Epidermal melanocyte (primary cell): Measurements from ENCODE around the gene RALB.
A peak's percentile ranks its signal among the peaks of the same experiment; 100 is the strongest.

ENCODE experiments used
- DNase-seq: peaks from one replicate; pipeline ENCODE4 v3.0.0; 2011; ENCODE audit warnings: low spot score; ENCODE audit not compliant: insufficient read length

The RALB gene, protein sequence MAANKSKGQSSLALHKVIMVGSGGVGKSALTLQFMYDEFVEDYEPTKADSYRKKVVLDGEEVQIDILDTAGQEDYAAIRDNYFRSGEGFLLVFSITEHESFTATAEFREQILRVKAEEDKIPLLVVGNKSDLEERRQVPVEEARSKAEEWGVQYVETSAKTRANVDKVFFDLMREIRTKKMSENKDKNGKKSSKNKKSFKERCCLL

GRCh38 chr2:120252225-120253020, at the start of gene RALB:
TSS of gene RALB (plus strand) at chr2:120252852. CDS start at chr2:120278665, 25,813 bp downstream.
- DNase-seq = peak; percentile 97

DNA sequence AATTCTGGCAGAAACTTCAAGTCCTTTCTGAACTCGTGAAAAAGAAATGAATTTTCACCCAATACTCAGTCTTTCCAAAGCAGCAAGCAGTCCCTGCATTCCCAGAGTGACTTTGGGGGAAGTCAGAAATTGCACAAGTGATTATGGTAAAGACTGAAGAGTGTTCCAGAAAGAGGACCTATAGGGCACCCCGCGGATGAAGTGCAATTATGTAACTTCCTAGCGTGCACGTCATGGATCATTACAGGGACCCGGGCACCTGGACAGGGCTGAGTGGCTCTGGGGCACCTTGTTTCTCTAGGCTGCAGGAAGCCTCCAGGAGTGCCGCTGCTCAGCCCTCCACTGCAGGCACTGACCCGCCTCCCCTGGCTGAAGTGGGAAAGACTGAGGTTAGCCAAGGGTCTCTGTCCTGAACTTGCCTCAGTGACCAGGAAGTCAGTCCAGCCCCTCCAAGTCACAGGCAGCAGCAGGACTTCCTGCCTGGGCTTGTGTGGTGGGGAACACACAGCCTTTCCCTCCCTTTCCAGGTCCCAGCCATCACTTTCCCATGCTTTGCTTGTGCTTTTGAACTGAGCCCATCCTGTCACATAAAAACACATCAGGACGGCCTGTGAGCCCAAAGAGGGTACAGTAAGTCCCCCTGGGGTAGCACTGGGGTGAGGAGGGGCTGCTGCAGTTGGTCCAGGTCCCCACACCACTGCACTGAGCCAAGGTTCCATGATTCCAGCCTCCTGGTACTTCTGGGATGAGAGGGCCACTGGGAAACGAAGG, 49.2 kb upstream of the RALB start:
- DNase-seq = no peak

GRCh38 chr2:120204022-120204405, 48.6 kb upstream of the RALB start:
- no peak for DNase-seq

GRCh38 chr2:120204417-120204816, 48.2 kb upstream of the RALB start:
- no peak for DNase-seq

GRCh38 chr2:120204945-120205670, 47.5 kb upstream of the RALB start:
- DNase-seq = no peak

- DNase-seq = no peak
These were observed 46.5 kb upstream of the RALB start for GRCh38 chr2:120206022-120206581.

DNA sequence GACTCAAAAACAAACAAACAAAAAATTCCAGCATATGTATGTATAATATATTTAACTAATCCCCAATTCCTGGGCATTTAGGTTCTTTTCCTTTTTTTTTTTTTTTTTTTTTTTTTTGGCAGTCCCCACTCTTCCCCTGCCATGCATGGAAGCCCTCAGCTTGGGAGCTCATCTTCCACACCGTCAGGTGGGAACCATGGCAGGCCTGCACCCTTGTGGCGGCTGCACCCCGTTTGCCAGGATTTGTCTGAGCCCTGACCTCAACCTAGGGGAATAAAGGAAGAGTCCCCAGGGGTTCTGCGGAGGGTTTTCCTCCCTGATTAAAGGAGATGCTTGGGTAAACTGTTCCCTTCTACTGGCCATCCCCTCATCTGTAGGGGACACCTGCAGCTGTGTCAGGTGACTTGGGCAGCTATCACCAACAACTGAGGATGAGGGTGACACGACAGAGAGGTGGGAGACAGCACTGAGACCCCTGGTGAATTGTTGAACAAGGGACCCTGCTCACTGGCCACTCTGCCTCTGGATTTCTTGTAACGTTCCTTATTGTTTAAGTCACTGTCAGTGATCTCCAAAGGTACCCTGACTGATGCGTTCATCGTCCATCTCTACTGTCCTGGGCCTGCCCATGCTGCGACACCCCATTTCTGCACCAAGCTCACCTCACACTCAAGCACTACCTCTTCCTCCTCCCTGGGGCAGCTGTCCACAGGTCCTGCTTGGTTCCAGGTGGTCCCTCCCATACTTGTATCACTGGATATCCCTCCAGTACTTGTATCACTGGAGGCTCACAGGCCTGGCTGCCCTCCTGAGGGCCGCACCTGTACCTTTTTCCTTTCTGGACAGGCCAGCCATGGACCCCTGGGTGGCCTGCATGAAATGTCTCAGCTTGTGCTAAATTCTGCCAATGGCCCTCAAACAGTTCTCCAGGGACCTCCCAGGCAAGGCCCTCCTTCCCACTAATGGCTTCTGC, 44.0 kb upstream of the RALB start:
- DNase-seq = no peak

- no peak for DNase-seq
These were observed 43.0 kb upstream of the RALB start for GRCh38 chr2:120209427-120210269.

DNA sequence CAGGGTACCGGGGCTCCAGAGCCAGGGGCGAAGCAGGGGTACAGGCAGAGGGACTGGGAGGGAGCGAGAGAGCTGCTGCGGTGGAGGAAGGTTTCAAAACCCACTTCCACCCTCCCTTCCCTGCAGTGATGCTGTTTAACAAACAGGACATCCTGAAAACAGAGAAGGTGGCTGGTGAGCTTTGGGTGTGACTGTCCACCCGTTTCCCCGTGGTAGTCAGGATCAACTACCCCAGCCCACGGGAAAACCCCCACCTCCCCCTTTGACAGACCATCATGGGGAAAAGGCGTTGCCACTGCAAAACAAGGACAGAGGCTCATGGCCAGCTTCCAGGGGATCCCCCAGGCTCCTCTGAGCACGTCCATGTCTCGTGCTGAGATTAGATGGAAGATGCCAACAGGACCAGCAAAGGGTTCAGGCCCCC, 42.4 kb upstream of the RALB start:
- DNase-seq = no peak

DNA sequence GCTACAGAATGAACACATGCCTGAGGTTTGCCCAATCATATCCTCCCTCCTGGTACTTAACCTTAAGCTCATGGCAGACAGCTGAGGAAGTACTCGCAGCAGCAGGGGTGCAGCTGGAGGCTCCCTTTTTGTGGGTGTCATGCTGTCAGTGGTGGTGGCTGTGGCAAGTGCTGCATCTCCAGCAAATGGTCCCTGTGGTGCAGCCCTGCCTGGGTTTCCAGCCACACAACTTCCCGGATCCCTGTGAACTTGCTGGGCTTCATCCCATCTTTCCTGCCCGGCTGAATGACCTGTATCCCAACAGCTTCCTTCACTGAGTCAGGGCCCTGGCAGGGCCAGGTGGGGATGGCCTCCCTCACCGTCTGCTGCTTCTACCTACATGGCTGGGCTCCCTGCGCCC, 34.5 kb upstream of the RALB start:
- DNase-seq = no peak

DNA sequence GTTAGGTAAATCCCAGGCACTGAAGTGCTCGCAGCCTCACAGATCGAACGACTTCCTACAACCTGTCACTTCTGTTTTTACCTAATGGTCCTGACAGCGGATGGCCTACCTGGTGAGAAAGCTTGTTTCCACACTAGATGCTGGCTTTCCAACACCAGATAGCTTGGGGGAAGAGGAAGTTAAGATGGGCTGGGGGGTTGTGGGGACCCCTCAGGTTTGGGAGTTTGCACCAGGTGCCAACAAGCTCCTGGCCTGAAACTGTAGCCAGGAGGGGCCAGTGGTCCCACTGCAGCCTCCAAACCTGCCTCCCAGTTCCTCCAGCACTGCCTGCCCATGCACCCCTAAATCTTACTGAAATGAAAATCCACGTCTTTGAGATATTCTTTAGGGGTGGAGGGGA, 33.4 kb upstream of the RALB start:
- DNase-seq = no peak

DNA sequence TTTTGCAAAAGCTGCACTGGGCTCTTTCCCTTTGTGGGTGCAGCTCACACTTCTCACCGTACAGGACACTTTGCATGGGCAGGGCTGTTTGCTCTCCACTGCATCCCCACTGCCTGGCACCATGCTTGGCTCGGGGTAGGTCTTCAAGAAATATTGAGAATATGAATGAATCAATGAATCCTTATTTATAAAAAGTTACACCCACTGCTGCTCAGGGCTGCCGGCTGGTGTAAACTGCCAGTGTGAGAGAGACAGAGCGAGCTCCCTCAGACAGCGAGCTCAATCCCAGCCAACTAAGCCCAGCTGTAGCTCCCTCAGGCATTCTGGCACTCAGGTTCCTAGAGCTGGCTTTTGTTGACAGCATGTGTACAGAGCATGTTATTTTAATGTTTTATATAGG, 32.9 kb upstream of the RALB start:
- DNase-seq = no peak

DNA sequence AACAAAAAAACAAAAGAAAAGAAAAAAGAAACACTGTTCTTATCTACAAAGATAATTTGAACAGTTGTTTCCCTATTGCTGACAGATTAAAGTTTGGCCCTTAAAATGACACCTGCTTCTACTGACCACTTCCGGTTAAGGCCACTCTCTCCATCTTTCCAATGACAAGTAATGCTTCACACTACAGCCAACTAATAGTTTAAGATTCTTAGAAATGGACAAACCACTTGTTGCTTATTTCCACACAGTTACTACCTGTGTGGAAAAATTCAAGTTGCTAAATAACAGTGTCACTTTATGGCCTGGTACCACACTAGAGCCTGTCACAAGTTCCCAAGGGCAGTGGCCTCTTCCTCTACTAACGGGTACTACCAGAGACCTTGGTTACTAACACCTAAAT, 31.9 kb upstream of the RALB start:
- DNase-seq = no peak

DNA sequence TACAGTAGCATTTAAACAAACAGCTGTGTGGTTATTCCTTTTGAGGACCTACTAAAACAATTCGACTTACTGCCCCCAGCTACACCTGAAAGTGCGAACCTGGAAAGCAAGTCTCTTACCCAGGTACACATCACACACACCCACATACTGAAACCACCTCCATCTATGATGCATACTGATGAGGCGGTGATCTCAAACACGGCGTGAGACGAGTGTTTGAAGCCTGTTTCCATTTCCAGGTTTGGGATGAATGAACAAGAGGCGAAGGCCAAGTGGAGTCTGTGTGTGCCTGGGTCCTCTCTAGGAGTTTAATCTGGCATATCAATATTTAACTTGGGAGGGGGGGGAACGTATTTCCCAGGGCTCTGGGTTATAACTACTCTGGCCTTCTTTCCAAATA, 31.0 kb upstream of the RALB start:
- no peak for DNase-seq

GRCh38 chr2:120222186-120223033, 30.2 kb upstream of the RALB start:
- no peak for DNase-seq

DNA sequence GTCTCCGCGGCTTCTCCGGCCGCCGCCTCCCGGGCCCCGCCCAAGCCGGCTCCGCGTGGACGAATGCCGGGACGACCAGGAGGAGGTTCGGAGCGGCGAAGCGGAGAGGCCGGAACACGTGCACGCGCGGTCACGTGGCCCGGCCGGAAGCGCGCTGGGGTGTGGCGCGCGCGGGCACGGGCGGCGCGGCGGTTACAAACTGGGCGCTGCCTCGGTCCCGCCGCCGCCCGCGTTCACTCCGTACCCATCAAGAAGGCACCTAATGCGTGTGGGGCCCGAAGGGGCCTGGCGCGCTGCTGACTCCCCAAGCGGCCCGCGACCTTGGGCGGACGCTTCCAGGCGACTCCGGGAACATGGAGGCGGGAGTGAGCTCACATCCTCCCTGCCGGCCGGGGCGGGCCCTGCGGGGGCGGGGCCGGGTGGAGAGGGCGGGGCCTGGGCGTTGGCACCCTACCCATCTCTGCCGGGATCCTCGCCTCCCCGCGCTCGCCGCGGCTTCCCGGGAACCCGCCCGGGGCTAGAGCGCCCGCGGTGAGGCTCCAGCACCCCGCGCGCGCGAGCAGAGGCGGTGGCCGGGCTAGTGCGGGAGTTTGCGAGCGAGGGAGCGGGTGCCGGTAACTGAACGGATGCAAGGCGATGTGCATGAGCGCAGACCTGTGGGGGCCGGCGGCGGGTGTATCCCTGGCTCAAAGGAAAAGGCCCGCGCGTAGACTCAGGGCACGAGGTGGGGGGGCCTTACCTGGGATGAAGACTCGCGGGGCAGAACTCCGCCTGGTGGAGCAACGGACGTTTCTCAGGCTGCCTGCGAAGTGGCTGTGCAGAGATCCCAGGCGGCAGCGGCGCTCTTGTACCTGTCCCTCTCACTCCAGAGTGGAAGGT, 29.4 kb upstream of the RALB start, which contains the start of gene TMEM185B:
Gene TMEM185B, minus strand, starts transcription at position 367 of the 879 bp plus-strand sequence. CDS start 424 bp downstream, outside the sequence.
- peak; percentile 92 for DNase-seq

DNA sequence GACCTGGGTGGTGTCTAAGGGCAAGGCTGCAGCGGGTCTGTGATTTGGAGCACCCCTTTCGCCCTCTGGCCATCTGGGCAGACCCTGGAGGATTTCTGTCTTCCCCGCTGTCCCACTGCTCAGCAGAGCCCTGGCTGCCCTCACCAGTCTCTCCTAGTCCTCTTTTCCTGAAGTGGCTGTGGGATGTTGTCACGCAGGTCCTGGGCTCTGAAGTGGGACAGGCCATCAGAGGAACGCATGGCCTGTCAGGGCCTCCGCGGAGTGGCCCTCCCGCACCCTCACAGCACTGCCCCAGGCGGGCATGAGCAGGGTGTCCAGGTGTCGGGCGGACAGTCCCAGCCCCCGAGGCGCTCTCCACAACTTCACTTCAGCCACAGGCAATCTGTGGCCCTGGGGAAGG, 28.4 kb upstream of the RALB start:
- no peak for DNase-seq
